Measurements from ENCODE around the gene CEACAM18. TPM values are rescaled to one million over a fixed set of nuclear protein-coding genes. Genes with fewer than 3 reads are reported as not detected.

CEACAM18 gene
- total and polyA plus RNA-seq, 10 of the 15 experiments (the other 5 are each of a cell fraction or from before 2014, with no cell fraction given), result not detected

- peaks cover 0 to 2% of the 10 kb centered on the region in 2 experiments; a peak in 1 of 4 replicates for H3K27me3 ChIP-seq (replicated peaks in 1 of 2; ENCODE audit: control insufficient read depth in 2 of 2, insufficient read depth in 2 of 2, low read length in 1 of 2)
- ChIA-PET SMC1A (ENCODE audit: uncharacterized antibody, unreplicated experiment) (no interaction called here), CTCF (no interaction called here), POLR2A (no interaction called here), RAD21 (ENCODE audit: unreplicated experiment) (no interaction called here)
- in situ Hi-C loops (cut with MboI), result no loop called here
- no peak overlapping the region for H3K27ac ChIP-seq (ENCODE audit: control insufficient read depth, insufficient read depth)
- TF ChIP-seq PAX8 (IDR thresholded peaks at IDR 0.05), result no peak
- TF ChIP-seq CTCF (IDR thresholded peaks at IDR 0.05 in 2 of 3, conservative IDR thresholded peaks at IDR 0.05 in 1 of 3; ENCODE audit: control insufficient read depth in 2 of 3, extremely low read depth in 1 of 3, insufficient read depth in 1 of 3, low read depth in 3 of 3, low read length in 3 of 3), result no peak
- TF ChIP-seq RB1 (IDR thresholded peaks at IDR 0.05; ENCODE audit: borderline replicate concordance), result no peak
- TF ChIP-seq EZH2 (IDR thresholded peaks at IDR 0.05; ENCODE audit: borderline replicate concordance, control insufficient read depth, low read depth, low read length), result no peak
- TF ChIP-seq BHLHE40 (IDR thresholded peaks at IDR 0.05; ENCODE audit: borderline replicate concordance in 1 of 2, low read depth in 2 of 2, low read length in 1 of 2), result no peak
- no peak for TF ChIP-seq RAD51 (IDR thresholded peaks at IDR 0.05)
- no peak for TF ChIP-seq MLLT1 (IDR thresholded peaks at IDR 0.05)
- no peak for TF ChIP-seq NFIC (IDR thresholded peaks at IDR 0.05; ENCODE audit: low read depth, low read length)
- TF ChIP-seq SIX5 (IDR thresholded peaks at IDR 0.05; ENCODE audit: low read depth, low read length, severe bottlenecking), result no peak
- TF ChIP-seq ZBTB4 (CRISPR knock-in tag; IDR thresholded peaks at IDR 0.05), result no peak
- TF ChIP-seq POLR2A (IDR thresholded peaks at IDR 0.05; ENCODE audit: low read depth, low read length), result no peak
- TF ChIP-seq SMAD5 (IDR thresholded peaks at IDR 0.05; ENCODE audit: low read depth), result no peak
- TF ChIP-seq ATF3 (IDR thresholded peaks at IDR 0.05; ENCODE audit: borderline replicate concordance, extremely low read depth, low read depth, low read length), result no peak
- no peak for TF ChIP-seq ZBED1 (IDR thresholded peaks at IDR 0.05; ENCODE audit: borderline replicate concordance)
- no peak for TF ChIP-seq TCF3 (IDR thresholded peaks at IDR 0.05; ENCODE audit: borderline replicate concordance, insufficient read depth, low read depth, low read length)
- TF ChIP-seq RAD21 (IDR thresholded peaks at IDR 0.05; ENCODE audit: insufficient read depth, low read depth, low read length), result no peak
- ATAC-seq (no peak), FAIRE-seq (no peak), DNase-seq (ENCODE audit: low read depth, low spot score) (no peak)
- H3K4me1 ChIP-seq (ENCODE audit: control insufficient read depth, insufficient read depth, low read length), result no peaks in the 10 kb centered on the region
- no peaks in the 10 kb centered on the region for H3K9me3 ChIP-seq (replicated peaks; ENCODE audit: control insufficient read depth, insufficient read depth, low read length)
- no peak overlapping the region for H3K9ac ChIP-seq (ENCODE audit: control insufficient read depth, insufficient read depth, low read length)
- H3K36me3 ChIP-seq (ENCODE audit: control insufficient read depth in 2 of 2, insufficient read depth in 2 of 2, low read length in 1 of 2), result no peaks in the 10 kb centered on the region
- intact Hi-C loops (cut with micrococcal nuclease; ENCODE audit: unreplicated experiment), result no loop called here
- no peak overlapping the region for H3K4me3 ChIP-seq
- WGBS (ENCODE audit: insufficient coverage, insufficient replicate concordance, low lambda C conversion rate, missing lambda C conversion rate), result 15% methylated on average over 3 of the region's 3 CpGs
- H4K20me1 ChIP-seq (ENCODE audit: control insufficient read depth, insufficient read depth), result no peaks in the 10 kb centered on the region
- H3K4me2 ChIP-seq (ENCODE audit: control insufficient read depth, insufficient read depth), result no peak overlapping the region
- no peaks in the 10 kb centered on the region for H3K79me2 ChIP-seq (ENCODE audit: control insufficient read depth, insufficient read depth, low read length)
- no TSS peak for BruUV-seq (replicated peaks)
- H2AFZ ChIP-seq (ENCODE audit: control insufficient read depth, low read depth, low read length), result no peak overlapping the region
These were observed 47.2 kb upstream of the CEACAM18 start for GRCh38 chr19:51431124-51431523.

All from GM12878 (cell line).